RKO (cell line): ENCODE data around the gene MIX23.
A peak's percentile ranks its signal among the peaks of the same experiment; 100 is the strongest.

Source experiments
- DNase-seq: peaks from one replicate; pipeline ENCODE4 v3.0.0-alpha.2; 2016; ENCODE audit warnings: low spot score

The MIX23 gene

GRCh38 chr3:122382888-122383666 is at the start of gene MIX23:
Gene MIX23 (minus strand): TSS chr3:122383231. CDS start chr3:122383224, 7 bp downstream.
- DNase-seq: peak; percentile 92

DNA sequence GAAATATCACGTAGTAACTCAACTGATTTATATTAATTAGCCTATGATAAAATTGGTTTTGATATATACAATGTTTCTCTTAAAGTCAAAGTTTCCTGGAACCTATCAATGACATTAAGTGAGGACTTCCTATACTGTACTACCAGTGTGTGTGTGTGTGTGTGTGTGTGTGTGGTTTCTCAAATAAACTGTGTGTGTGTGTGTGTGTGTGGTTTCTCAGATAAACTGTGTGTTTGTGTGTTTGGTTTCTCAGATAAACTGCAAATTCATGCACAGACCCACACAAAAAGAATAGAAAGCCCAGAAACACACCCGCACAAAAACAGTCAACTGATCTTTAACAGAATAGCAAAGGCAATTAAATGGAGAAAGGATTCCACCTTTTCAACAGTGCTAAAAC is 47.3 kb upstream of the MIX23 start:
- no peak for DNase-seq

- DNase-seq: peak; percentile 34
These were observed 44.9 kb upstream of the MIX23 start for GRCh38 chr3:122427857-122428471.

GRCh38 chr3:122421836-122422235 is 38.8 kb upstream of the MIX23 start:
- no peak for DNase-seq

DNA sequence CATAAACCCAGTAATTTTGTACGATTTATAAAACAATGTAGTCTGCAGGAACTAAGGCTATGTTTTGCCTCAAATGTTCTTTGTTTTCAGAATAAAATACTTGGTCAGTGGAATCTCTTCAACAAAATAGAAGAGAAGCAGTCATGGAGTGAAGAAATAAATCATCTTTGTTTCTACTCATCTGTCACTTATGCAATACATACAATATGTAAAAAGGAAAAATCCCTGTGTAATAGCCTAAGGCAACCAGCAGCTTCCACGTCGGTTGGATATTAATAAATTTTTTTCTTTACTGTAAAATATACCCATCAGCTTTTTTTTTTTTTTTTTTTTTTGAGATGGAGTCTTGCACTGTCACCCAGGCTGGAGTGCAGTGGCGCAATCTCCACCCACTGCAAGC is 38.1 kb upstream of the MIX23 start:
- DNase-seq: no peak

DNA sequence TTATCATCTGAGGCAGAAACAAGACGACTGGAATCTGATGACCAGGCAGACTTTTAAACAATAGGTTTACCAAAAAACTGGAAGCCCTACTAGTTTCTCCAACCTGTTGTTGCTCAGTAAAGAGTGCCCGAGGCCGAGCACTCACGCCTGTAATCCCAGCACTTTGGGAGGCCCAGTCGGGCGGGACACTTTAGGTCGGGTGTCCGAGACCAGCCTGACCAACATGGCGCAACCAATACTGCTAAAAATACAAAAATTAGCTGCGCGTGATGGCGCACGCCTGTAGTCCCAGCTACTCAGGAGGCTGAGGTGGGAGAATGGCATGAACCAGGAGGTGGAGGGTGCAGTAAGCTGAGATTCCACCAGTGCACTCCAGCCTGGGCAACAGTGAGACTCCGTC is 33.9 kb upstream of the MIX23 start:
- DNase-seq: peak; percentile 39

DNA sequence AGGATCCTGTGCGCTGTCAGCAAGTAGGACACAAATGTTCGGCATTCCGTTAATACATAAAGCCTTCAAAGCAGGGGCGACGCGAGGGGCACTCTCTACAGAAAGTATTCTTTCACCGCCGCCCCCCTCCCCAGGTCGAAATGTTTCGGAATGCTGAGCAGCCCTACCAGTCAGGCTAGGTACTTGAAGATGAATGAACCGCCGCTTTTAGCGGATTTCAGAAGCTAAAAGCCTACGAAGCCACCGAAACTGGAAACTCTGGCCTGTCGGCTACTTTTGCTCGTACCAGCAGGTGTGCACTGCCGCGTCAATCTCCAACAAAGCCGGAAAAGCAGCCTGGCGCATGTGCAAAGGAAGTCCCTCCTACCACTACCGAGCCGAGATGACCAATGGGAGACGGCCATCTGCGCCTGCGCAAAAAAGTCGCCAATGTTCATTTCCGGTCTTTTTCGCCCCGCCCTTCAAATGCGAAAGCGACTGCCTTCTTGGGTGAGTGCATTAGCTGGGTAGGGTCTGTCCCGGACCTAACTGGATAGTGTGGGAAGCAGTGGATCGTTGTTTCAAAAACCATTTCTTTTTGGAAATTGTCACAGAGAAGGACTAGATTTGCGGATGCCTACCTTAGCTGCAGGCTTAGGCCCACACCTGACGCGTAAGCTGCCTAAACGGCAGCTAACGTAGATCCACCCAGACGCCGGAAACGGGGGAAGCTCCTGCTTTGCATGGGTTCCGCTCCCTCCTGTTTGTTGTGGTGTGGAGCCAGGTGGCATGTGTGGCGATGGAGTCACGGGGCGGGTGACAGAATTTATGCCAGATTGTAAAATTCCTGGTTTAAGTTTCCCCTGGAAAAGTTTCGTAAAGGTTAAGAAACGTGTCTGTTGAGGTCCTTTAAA is 33.0 kb upstream of the MIX23 start, which contains the start of gene WDR5B:
Gene WDR5B (minus strand): TSS at position 301 of the 893 bp plus-strand sequence. CDS start 534 bp downstream, outside the sequence.
- DNase-seq: peak; percentile 96

- DNase-seq: peak; percentile 86
These were observed 32.2 kb upstream of the MIX23 start for GRCh38 chr3:122415104-122415744.

DNA sequence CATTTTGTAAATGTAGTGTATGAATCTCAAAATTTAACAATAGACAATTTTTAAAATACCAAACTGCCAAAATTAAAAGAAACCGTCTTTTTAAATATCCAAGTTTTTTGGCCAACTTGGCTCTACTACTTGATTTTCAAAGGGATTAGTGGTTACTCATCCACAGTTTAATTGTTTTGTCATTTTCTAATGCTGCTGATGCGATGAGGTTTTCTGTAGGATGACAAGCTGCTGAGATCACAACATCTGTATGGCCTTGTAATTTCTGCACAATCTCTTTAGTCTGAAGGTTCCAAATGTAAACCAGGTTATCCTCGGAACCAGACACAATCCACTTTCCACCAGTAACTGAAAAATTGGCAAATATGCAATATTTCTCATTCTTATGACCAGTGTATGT is 31.4 kb upstream of the MIX23 start:
- peak; percentile 52 for DNase-seq

GRCh38 chr3:122410639-122411038 is 27.6 kb upstream of the MIX23 start:
- DNase-seq: no peak

DNA sequence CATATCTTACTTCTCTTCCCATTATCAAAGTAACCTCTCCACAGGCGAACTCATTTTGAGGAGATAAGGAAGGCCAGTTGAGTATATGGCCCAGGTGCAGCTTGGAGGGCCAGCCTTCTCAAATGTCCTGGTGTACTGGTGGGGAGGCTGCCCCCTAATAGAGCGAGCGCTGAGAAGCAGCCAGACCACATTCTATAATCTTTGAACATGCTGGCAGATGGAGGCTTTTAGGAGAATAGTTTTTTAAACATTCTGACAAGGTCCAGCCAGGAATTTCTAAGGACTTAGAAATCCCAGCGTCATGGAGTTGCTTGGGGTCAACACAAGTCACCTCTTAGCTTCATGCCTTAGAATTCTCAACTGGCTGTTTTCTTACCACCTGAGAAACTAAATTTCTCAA is 27.1 kb upstream of the MIX23 start:
- no peak for DNase-seq

DNA sequence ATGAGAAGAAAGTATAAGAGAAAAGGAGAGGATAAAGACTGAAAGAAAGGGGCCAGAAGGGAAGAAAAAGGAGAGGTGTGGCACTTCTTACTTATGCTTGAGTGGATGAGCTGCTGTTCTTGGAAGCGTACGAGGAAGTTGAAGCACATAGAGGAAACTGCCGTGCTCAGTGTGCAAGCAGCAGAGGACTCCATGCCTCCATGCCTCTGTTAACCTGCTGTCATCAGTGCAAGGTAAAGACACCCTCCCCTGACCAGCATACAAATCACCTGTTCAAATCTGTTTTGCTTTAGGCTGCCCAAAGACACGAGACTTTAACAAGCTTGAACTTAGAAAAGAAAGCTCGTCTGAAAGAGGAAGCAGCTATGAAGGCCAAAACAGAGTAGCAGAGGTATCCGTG is 26.4 kb upstream of the MIX23 start:
- no peak for DNase-seq

DNA sequence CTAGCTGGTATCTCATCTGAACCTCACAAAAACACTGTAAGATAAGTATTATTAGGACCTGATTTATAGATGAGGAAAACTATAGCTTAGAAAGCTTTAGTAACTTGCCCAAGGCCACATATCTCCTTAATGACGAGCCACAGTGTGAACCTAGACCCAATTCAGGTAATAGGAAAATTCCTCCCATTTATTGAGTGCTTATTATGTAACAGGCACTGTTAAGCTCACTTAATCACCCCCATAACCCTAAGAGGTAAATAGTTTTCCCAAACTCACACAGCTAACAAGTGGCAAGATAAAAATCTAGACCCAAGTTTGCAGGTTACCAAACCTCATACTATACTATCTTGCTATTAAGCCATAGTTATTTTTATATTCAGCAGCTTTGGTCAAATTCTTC is 24.9 kb upstream of the MIX23 start:
- no peak for DNase-seq

GRCh38 chr3:122406198-122406597 is 23.2 kb upstream of the MIX23 start:
- DNase-seq: no peak

- DNase-seq: no peak
These were observed 22.0 kb upstream of the MIX23 start for GRCh38 chr3:122405015-122405414.

- no peak for DNase-seq
These were observed 20.5 kb upstream of the MIX23 start for GRCh38 chr3:122403489-122403888.

DNA sequence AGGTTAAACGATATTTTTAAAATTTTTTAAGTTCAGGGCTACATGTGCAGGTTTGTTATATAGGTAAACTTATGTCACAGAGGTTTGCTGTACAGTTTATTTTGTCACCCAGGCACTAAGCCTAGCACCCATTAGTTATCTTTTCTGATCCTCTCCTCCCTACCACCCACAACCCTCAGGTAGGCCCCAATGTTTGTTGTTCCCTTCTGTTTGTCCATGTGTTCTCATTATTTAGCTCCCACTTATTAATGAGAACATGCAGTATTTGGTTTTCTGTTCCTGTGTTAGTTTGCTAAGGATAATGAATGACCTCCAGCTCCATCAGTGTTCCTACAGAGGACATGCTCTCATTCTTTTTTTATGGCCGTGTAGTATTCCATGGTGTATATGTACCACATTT is 15.9 kb upstream of the MIX23 start:
- DNase-seq: no peak

DNA sequence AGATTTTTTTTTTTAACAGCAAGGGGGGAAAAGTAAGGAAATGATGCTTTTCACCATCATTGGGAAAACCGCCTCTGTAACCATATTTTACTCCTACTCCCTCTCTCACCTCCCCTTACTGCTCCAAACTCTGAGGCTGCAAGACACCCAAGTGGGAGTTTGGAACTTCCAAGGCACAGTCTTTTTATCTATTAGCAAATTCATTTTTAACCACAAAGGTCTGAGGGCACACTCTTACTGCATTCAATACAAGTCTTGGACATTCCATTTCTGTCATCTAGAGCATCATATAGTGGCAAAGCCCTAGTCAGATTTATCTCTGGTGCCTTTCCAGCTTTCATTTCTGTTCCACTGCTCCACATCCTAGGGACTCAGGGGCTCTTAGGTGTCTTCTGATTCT is 14.2 kb upstream of the MIX23 start:
- no peak for DNase-seq

- DNase-seq: no peak
These were observed 13.5 kb upstream of the MIX23 start for GRCh38 chr3:122396511-122396910.

DNA sequence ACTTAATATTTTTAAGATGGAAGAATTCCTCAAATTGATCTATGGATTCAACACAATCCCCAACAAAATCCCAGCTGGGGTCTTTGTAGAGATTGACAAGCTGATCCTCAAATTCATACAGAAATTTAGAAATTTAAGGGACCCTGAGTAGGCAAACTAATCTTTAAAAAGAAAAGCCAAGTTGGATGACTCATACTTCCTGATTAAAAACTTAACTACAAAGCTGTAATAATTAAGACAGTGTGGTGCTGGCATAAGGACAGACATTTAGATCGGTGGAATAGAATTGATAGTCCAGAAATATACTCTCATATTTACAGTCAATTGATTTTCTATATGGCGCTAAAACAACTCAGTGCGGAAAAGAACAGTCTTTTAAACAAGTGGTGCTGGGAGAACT is 12.6 kb upstream of the MIX23 start:
- no peak for DNase-seq

GRCh38 chr3:122394173-122394572 is 11.1 kb upstream of the MIX23 start:
- no peak for DNase-seq
